ENCODE results near the gene RAB4A. TPM values are rescaled to one million over a fixed set of nuclear protein-coding genes. Genes with fewer than 3 reads are reported as not detected.

RAB4A gene
- total RNA-seq, 1 experiment from 2014 or later, result 66.7 TPM

- Histone ChIP-seq H3K18ac (ENCODE audit: insufficient read length, low read depth, low read length) (no peak overlapping the region), H3K9ac (ENCODE audit: extremely low read depth, insufficient read length, low read length) (no peak overlapping the region), H3K4me1 (ENCODE audit: insufficient read depth, low read length) (peaks cover 24% of the 10 kb centered on the region), H4K91ac (ENCODE audit: insufficient read length, low read depth, low read length) (no peak overlapping the region), H3K79me2 (ENCODE audit: insufficient read depth, low read length) (no peaks in the 10 kb centered on the region), H3K79me1 (ENCODE audit: insufficient read depth, low read depth, low read length, poor library complexity, severe bottlenecking) (no peaks in the 10 kb centered on the region), H3K4me2 (ENCODE audit: insufficient read depth, insufficient read length, low read length) (no peak overlapping the region), H3T11ph (ENCODE audit: low read length) (no peak overlapping the region), H3K23ac (ENCODE audit: insufficient read length, low read depth, low read length) (no peak overlapping the region), H3K9me3 (ENCODE audit: control insufficient read depth, low read depth, low read length) (no peaks in the 10 kb centered on the region), H3K23me2 (ENCODE audit: insufficient read length, low read depth, low read length, poor library complexity, severe bottlenecking) (no peaks in the 10 kb centered on the region), H4K5ac (ENCODE audit: insufficient read length, low read depth, low read length) (no peak overlapping the region), H3K4ac (ENCODE audit: low read depth, low read length) (no peak overlapping the region), H2BK5ac (ENCODE audit: insufficient read length, low read length) (no peak overlapping the region), H3K14ac (ENCODE audit: insufficient read depth, low read length) (no peak overlapping the region), H2BK20ac (ENCODE audit: low read depth, low read length, poor library complexity, severe bottlenecking) (no peak overlapping the region), H3K56ac (ENCODE audit: insufficient read length, low read depth, low read length) (no peak overlapping the region), H3K27ac (ENCODE audit: insufficient read length, low read depth, low read length) (no peak overlapping the region), H2BK15ac (ENCODE audit: low read depth, low read length) (no peak overlapping the region), H4K8ac (replicated peaks; ENCODE audit: insufficient read length, low read depth, low read length) (no peak overlapping the region), H3K27me3 (ENCODE audit: insufficient read depth, low read length) (no peaks in the 10 kb centered on the region), H2BK120ac (ENCODE audit: low read depth, low read length, poor library complexity, severe bottlenecking) (no peak overlapping the region), H2BK12ac (ENCODE audit: insufficient read length, low read depth, low read length) (no peak overlapping the region), H4K20me1 (ENCODE audit: control insufficient read depth, insufficient read depth, insufficient read length) (no peaks in the 10 kb centered on the region), H2AFZ (ENCODE audit: low read length) (no peak overlapping the region), H2AK5ac (ENCODE audit: insufficient read length, low read length) (no peak overlapping the region)
- Mint-ChIP-seq H3K4me3 (no peak overlapping the region), H3K27ac (no peak overlapping the region), H3K36me3 (ENCODE audit: insufficient read depth in 1 of 3, low read depth in 3 of 3) (peaks cover 0 to 1% (median 0%) of the 10 kb centered on the region in 3 experiments; a peak in 2 of 7 replicates), H3K27me3 (ENCODE audit: low read depth) (no peaks in the 10 kb centered on the region; the same call in 1 of the 2 replicates), H3K4me1 (peaks cover 54 to 56% of the 10 kb centered on the region in 2 experiments), H3K9me3 (no peaks in the 10 kb centered on the region; a peak in 3 of 5 replicates)
- no peak for DNase-seq
- TF ChIP-seq, protein P1, sequence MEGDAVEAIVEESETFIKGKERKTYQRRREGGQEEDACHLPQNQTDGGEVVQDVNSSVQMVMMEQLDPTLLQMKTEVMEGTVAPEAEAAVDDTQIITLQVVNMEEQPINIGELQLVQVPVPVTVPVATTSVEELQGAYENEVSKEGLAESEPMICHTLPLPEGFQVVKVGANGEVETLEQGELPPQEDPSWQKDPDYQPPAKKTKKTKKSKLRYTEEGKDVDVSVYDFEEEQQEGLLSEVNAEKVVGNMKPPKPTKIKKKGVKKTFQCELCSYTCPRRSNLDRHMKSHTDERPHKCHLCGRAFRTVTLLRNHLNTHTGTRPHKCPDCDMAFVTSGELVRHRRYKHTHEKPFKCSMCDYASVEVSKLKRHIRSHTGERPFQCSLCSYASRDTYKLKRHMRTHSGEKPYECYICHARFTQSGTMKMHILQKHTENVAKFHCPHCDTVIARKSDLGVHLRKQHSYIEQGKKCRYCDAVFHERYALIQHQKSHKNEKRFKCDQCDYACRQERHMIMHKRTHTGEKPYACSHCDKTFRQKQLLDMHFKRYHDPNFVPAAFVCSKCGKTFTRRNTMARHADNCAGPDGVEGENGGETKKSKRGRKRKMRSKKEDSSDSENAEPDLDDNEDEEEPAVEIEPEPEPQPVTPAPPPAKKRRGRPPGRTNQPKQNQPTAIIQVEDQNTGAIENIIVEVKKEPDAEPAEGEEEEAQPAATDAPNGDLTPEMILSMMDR (conservative IDR thresholded peaks at IDR 0.05), result no peak
- WGBS (ENCODE audit: extremely low coverage, insufficient read length, low lambda C conversion rate), result no CpG with 5 or more reads among the region's 2 CpGs
Observed at GRCh38 chr1:229228522-229228921, 42.4 kb upstream of the RAB4A start.
